Measurements from ENCODE around the gene PTPN4. TPM values are rescaled to one million over a fixed set of nuclear protein-coding genes. Genes with fewer than 3 reads are reported as not detected.

PTPN4 gene
- total and polyA plus RNA-seq, 9 of the 15 experiments (the other 6 are each of a cell fraction or from before 2014, with no cell fraction given), result 5.0 to 32.8 (median 27.3) TPM

GRCh38 chr2:119943058-119943457 lies 183.3 kb downstream of the PTPN4 start:
- no TSS peak for BruUV-seq (replicated peaks)
- no peaks in the 10 kb centered on the region for H3K9me1 ChIP-seq (ENCODE audit: control insufficient read depth, insufficient read depth, low read length)
- intact Hi-C loops (cut with micrococcal nuclease) (no loop called here), in situ Hi-C loops (cut with MboI) (no loop called here)
- no peaks in the 10 kb centered on the region for H3K79me2 ChIP-seq (ENCODE audit: control insufficient read depth, insufficient read depth, low read length)
- DNase-seq (ENCODE audit: extremely low read depth in 1 of 4, low spot score in 3 of 4) (no peak), FAIRE-seq (no peak), ATAC-seq (no peak)
- ChIA-PET POLR2A (no interaction called here), CTCF (ENCODE audit: low intra/inter-chr PET ratio) (no interaction called here)
- no peak overlapping the region for H2AFZ ChIP-seq (ENCODE audit: low read depth, low read length)
- H3K36me3 ChIP-seq (ENCODE audit: control insufficient read depth, insufficient read depth, low read length), result peaks cover 9% of the 10 kb centered on the region; the same call in 2 of the 3 replicates
- no peaks in the 10 kb centered on the region for H3K27me3 ChIP-seq (ENCODE audit: control insufficient read depth in 2 of 2, insufficient read depth in 2 of 2, low read length in 2 of 2)
- H3K27ac ChIP-seq (ENCODE audit: extremely low read depth, low read depth, low read length), result no peak overlapping the region
- H3K4me1 ChIP-seq (replicated peaks in 1 of 2; ENCODE audit: control insufficient read depth in 2 of 2, insufficient read depth in 2 of 2, low read length in 2 of 2), result no peaks in the 10 kb centered on the region
- no peak overlapping the region for H3K4me3 ChIP-seq
- no peak overlapping the region for H3K4me2 ChIP-seq (ENCODE audit: insufficient read depth, low read length)
- no peaks in the 10 kb centered on the region for H3K9me3 ChIP-seq (replicated peaks; ENCODE audit: control insufficient read depth, insufficient read depth, low read depth, low read length)
- no peak overlapping the region for H3K9ac ChIP-seq (ENCODE audit: insufficient read depth in 1 of 2, low read depth in 2 of 2, low read length in 2 of 2)
- H4K20me1 ChIP-seq (replicated peaks; ENCODE audit: control insufficient read depth, insufficient read depth, low read length), result no peaks in the 10 kb centered on the region
- TF ChIP-seq ZNF668 (CRISPR knock-in tag; IDR thresholded peaks at IDR 0.05) (no peak), ZNF124 (CRISPR knock-in tag; IDR thresholded peaks at IDR 0.05) (no peak), POLR2AphosphoS5 (IDR thresholded peaks at IDR 0.05; ENCODE audit: control insufficient read depth, insufficient read depth, low read depth, low read length) (no peak), NONO (IDR thresholded peaks at IDR 0.05; ENCODE audit: low read depth in 2 of 2, low read length in 1 of 2) (no peak), FOSL1 (tag; conservative IDR thresholded peaks at IDR 0.05) (no peak), RFX7 (CRISPR knock-in tag; IDR thresholded peaks at IDR 0.05) (no peak), SRF (CRISPR knock-in tag; IDR thresholded peaks at IDR 0.05) (no peak), ZNF212 (CRISPR knock-in tag; IDR thresholded peaks at IDR 0.05) (no peak), RBM25 (IDR thresholded peaks at IDR 0.05; ENCODE audit: low read depth, low read length, severe bottlenecking) (no peak), CXXC5 (CRISPR knock-in tag; IDR thresholded peaks at IDR 0.05) (no peak), FOXA1 (IDR thresholded peaks at IDR 0.05; ENCODE audit: borderline replicate concordance) (no peak)
- TF ChIP-seq, protein P1, sequence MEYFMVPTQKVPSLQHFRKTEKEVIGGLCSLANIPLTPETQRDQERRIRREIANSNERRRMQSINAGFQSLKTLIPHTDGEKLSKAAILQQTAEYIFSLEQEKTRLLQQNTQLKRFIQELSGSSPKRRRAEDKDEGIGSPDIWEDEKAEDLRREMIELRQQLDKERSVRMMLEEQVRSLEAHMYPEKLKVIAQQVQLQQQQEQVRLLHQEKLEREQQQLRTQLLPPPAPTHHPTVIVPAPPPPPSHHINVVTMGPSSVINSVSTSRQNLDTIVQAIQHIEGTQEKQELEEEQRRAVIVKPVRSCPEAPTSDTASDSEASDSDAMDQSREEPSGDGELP (CRISPR knock-in tag; IDR thresholded peaks at IDR 0.05; ENCODE audit: borderline replicate concordance), result no peak
- TF ChIP-seq, protein P2, sequence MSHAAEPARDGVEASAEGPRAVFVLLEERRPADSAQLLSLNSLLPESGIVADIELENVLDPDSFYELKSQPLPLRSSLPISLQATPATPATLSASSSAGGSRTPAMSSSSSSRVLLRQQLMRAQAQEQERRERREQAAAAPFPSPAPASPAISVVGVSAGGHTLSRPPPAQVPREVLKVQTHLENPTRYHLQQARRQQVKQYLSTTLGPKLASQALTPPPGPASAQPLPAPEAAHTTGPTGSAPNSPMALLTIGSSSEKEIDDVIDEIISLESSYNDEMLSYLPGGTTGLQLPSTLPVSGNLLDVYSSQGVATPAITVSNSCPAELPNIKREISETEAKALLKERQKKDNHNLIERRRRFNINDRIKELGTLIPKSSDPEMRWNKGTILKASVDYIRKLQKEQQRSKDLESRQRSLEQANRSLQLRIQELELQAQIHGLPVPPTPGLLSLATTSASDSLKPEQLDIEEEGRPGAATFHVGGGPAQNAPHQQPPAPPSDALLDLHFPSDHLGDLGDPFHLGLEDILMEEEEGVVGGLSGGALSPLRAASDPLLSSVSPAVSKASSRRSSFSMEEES (CRISPR knock-in tag; IDR thresholded peaks at IDR 0.05), result no peak

Measured in K562 (cell line).